HL-60 (cell line): ENCODE measurements around the gene CIRBP.
A peak's percentile ranks its signal among the peaks of the same experiment; 100 is the strongest.

Experiments
- DNase-seq, 2 experiments: peaks; one replicate each; pipeline ENCODE4 v3.0.0-alpha.2; 2010 to 2020; ENCODE audit warnings: low read depth in 1 of 2, low spot score in 1 of 2
- H3K27ac ChIP-seq: fragments of 250-450 bp; sonication (Bioruptor Pico); replicated peaks from 2 replicates; pipeline ENCODE4 v1.5.1; 2020; ENCODE audit warnings: mild to moderate bottlenecking, moderate library complexity
- H3K27me3 ChIP-seq: fragments of 250-450 bp; sonication (Bioruptor Pico); 2 replicates; pipeline ENCODE4 v1.5.1; 2021; ENCODE audit warnings: mild to moderate bottlenecking, moderate library complexity; ENCODE audit not compliant: insufficient read depth, poor library complexity, severe bottlenecking
- H3K4me3 ChIP-seq: replicated peaks from 2 replicates; pipeline ENCODE4 v1.5.1; 2011; ENCODE audit warnings: mild to moderate bottlenecking, control low read depth, low read length; ENCODE audit not compliant: insufficient read depth
- CTCF ChIP-seq: IDR thresholded peaks from one replicate; pipeline ENCODE4 v1.5.1; 2011; ENCODE audit warnings: low read length, control low read depth, inconsistent platforms; ENCODE audit not compliant: insufficient read depth
- GABPA ChIP-seq: IDR thresholded peaks from 2 replicates; pipeline ENCODE4 v1.6.1; 2012; ENCODE audit warnings: low read depth
- POLR2AphosphoS5 ChIP-seq: IDR thresholded peaks from 2 replicates; pipeline ENCODE4 v1.6.1; 2012; ENCODE audit warnings: low read depth
- REST ChIP-seq: IDR thresholded peaks from 2 replicates; pipeline ENCODE4 v1.6.1; 2012; ENCODE audit warnings: low read depth; ENCODE audit not compliant: insufficient replicate concordance
- SPI1 ChIP-seq: IDR thresholded peaks from 2 replicates; pipeline ENCODE4 v1.6.1; 2012; ENCODE audit warnings: low read depth, mild to moderate bottlenecking, borderline replicate concordance

CIRBP gene

GRCh38 chr19:1256646-1257474, 12.3 kb upstream of the CIRBP start:
- TF ChIP-seq GABPA = no peak
- TF ChIP-seq POLR2AphosphoS5 = 0 out of 2 replicates have a peak, but pooled peaks have one; percentile 4
- no peak for TF ChIP-seq SPI1
- no peak for TF ChIP-seq CTCF
- H3K27ac ChIP-seq = no peak overlapping the region

GRCh38 chr19:1257475-1258162, 11.5 kb upstream of the CIRBP start:
- TF ChIP-seq SPI1 = no peak
- TF ChIP-seq POLR2AphosphoS5 = peak; percentile 37; the same call in 1 of the 2 replicates
- Histone ChIP-seq H3K27me3 (no peaks in the 10 kb centered on the region), H3K27ac (peak overlapping the region; percentile 82), H3K4me3 (no peak overlapping the region)
- DNase-seq = no peak

More at GRCh38 chr19:1256646-1257474, 12.3 kb upstream of the CIRBP start:
- no peak for DNase-seq
- no peaks in the 10 kb centered on the region for H3K27me3 ChIP-seq
- no peak overlapping the region for H3K4me3 ChIP-seq

- no peak for TF ChIP-seq CTCF
- TF ChIP-seq REST = no peak
- TF ChIP-seq GABPA = no peak
- no peak for TF ChIP-seq SPI1
- no peak for TF ChIP-seq POLR2AphosphoS5
- Histone ChIP-seq H3K4me3 (no peak overlapping the region), H3K27ac (peak overlapping the region; percentile 82), H3K27me3 (no peaks in the 10 kb centered on the region)
- DNase-seq = no peak
Measured at GRCh38 chr19:1258163-1258492, 11.0 kb upstream of the CIRBP start.

- no peaks in the 10 kb centered on the region for H3K27me3 ChIP-seq
- no peak for TF ChIP-seq GABPA
- TF ChIP-seq SPI1 = no peak
- TF ChIP-seq POLR2AphosphoS5 = no peak
- no peak for TF ChIP-seq CTCF
- no peak for TF ChIP-seq REST
- DNase-seq = no peak
- H3K4me3 ChIP-seq = peak overlapping the region; percentile 16; the same call in 1 of the 2 replicates
- H3K27ac ChIP-seq = peak overlapping the region; percentile 82
Measured at GRCh38 chr19:1258707-1259205, 10.4 kb upstream of the CIRBP start.
